Esophagus muscularis mucosa (tissue), 3 donors: ENCODE data around the gene SLIT1.

ENCODE experiments used
- CTCF ChIP-seq, 3 experiments: fragments of 200-600 bp in 2 of 3; fragments of 450-650 bp in 1 of 3; sonication (generic) in 2 of 3; IDR thresholded peaks; one replicate each; pipeline ENCODE4 v1.5.1; 2017 to 2019; ENCODE audit warnings: antibody characterized with exemption in 3 of 3, mild to moderate bottlenecking in 2 of 3, moderate library complexity in 1 of 3
- POLR2A ChIP-seq: fragments of 450-650 bp; IDR thresholded peaks from one replicate; pipeline ENCODE4 v1.6.1; 2017; ENCODE audit warnings: antibody characterized with exemption, moderate library complexity, mild to moderate bottlenecking, low read depth

- TF ChIP-seq CTCF (IDR thresholded peaks at IDR 0.05) (no peak), POLR2A (no peak)
These were observed 25.5 kb upstream of the SLIT1 start for GRCh38 chr10:97211229-97211628.
